ENCODE measurements around the gene DNAJC6.
A peak's percentile ranks its signal among the peaks of the same experiment; 100 is the strongest.

DNAJC6 gene

GRCh38 chr1:65297706-65298105 is 11.6 kb upstream of the DNAJC6 start:
- DNase-seq, result no peak

- DNase-seq, result no peak
These were observed 10.0 kb upstream of the DNAJC6 start for GRCh38 chr1:65299328-65299727.

GRCh38 chr1:65308781-65309303 is 501 bp upstream of the DNAJC6 start:
- DNase-seq, result peak; percentile 73

GRCh38 chr1:65310078-65310587 is 790 bp downstream of the DNAJC6 start:
- DNase-seq, result no peak

GRCh38 chr1:65311760-65312159 is 2.4 kb downstream of the DNAJC6 start:
- no peak for DNase-seq

GRCh38 chr1:65316233-65316632 is 6.9 kb downstream of the DNAJC6 start:
- no peak for DNase-seq

GRCh38 chr1:65317866-65318653 is 8.7 kb downstream of the DNAJC6 start:
- no peak for DNase-seq

- no peak for DNase-seq
These were observed 9.8 kb downstream of the DNAJC6 start for GRCh38 chr1:65319141-65319540.

- no peak for DNase-seq
These were observed 10.4 kb downstream of the DNAJC6 start for GRCh38 chr1:65319754-65320153.

- no peak for DNase-seq
These were observed 12.5 kb downstream of the DNAJC6 start for GRCh38 chr1:65321879-65322278.

GRCh38 chr1:65323246-65323645 is 13.9 kb downstream of the DNAJC6 start:
- no peak for DNase-seq

GRCh38 chr1:65330021-65330420 is 20.7 kb downstream of the DNAJC6 start:
- no peak for DNase-seq

GRCh38 chr1:65330822-65331221 is 21.5 kb downstream of the DNAJC6 start:
- no peak for DNase-seq

GRCh38 chr1:65332821-65333220 is 23.5 kb downstream of the DNAJC6 start:
- no peak for DNase-seq

GRCh38 chr1:65334081-65334480 is 24.7 kb downstream of the DNAJC6 start:
- DNase-seq, result no peak

- peak; percentile 38 for DNase-seq
These were observed 30.6 kb downstream of the DNAJC6 start for GRCh38 chr1:65339866-65340468.

- DNase-seq, result no peak
These were observed 32.0 kb downstream of the DNAJC6 start for GRCh38 chr1:65341381-65341780.

- no peak for DNase-seq
These were observed 33.9 kb downstream of the DNAJC6 start for GRCh38 chr1:65343286-65343685.

GRCh38 chr1:65344171-65344814 is 35.0 kb downstream of the DNAJC6 start:
- DNase-seq, result peak; percentile 8

GRCh38 chr1:65346190-65346589 is 36.8 kb downstream of the DNAJC6 start:
- no peak for DNase-seq

- DNase-seq, result no peak
These were observed 45.8 kb downstream of the DNAJC6 start for GRCh38 chr1:65355031-65355712.

GRCh38 chr1:65357291-65357960 is 48.1 kb downstream of the DNAJC6 start:
- DNase-seq, result no peak
